Keratinocyte (primary cell): Measurements from ENCODE around the gene FRMD6.

Source experiments
- CTCF ChIP-seq, 3 experiments: IDR thresholded peaks in 1 of 3; conservative IDR thresholded peaks in 1 of 3; optimal IDR thresholded peaks in 1 of 3; 2 replicates in 2 of 3; 3 replicates in 1 of 3; pipeline versions ENCODE3 to v1.5.1; 2011; ENCODE audit warnings: low read length in 3 of 3, mild to moderate bottlenecking in 3 of 3, moderate library complexity in 2 of 3, control low read depth in 1 of 3, inconsistent platforms in 1 of 3; ENCODE audit not compliant: insufficient read depth in 2 of 3; ENCODE audit errors: extremely low read depth in 1 of 3
- EZH2 ChIP-seq: IDR thresholded peaks from one replicate; pipeline ENCODE4 v1.6.1; 2012; ENCODE audit warnings: inconsistent platforms, mild to moderate bottlenecking, low read length, moderate library complexity

GRCh38 chr14:51666070-51666469 is 14.4 kb downstream of the FRMD6 start:
- TF ChIP-seq EZH2, result no peak
- TF ChIP-seq CTCF (optimal IDR thresholded peaks at IDR 0.05 in 1 of 3, IDR thresholded peaks at IDR 0.05 in 1 of 3, conservative IDR thresholded peaks at IDR 0.05 in 1 of 3; ENCODE audit: extremely low read depth in 1 of 3, insufficient read depth in 2 of 3, low read length in 3 of 3), result no peak
